GM18499 (cell line): Measurements from ENCODE around the gene POU2AF3.

Source experiments
- ATAC-seq: cut with Tn5 transposase; IDR thresholded peaks from one replicate; pipeline ENCODE4 v1.9.1; 2021; ENCODE audit warnings: moderate number of reproducible peaks; ENCODE audit not compliant: insufficient read depth, unreplicated experiment

The POU2AF3 gene

GRCh38 chr11:111324277-111324720 is 26.0 kb downstream of the POU2AF3 start:
- ATAC-seq: no peak

DNA sequence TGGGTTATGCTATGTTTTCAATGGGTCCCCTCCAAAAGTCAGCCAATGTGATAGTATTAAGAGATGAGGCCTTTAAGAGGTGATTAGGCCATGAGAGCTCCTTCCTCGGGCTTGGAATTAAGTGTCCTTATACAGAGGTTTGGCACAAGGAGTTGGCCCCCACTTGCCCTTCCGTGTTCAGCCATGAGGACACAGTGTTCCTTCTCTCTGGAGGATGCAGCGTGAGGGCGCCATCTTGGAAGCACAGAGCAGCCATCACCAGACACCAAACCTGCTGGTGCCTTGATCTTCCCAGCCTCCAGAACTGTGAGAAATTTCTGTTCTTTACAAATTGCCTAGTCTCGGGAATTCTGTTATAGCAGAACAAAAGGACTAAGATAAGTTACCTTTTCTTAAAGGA is 26.9 kb downstream of the POU2AF3 start:
- ATAC-seq: no peak

DNA sequence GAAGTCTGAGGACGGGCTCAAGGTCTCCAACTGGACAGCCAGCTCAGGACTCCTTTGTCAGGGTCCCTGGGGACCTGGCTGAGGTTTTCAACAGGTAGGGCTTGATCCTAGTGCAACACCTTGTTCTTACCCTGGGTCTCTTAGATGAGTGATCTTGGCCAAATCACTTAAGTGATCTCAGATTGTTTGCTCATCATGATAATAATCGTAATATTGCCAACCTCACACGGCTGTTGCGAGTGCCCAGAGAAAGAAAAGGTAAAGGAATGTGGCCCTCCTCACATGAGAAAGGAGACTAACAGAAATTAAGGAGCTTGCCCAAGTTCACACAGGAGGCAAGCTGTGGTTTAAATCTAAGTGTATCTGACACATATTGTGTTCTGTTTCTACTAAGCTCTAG is 28.5 kb downstream of the POU2AF3 start:
- ATAC-seq: no peak

DNA sequence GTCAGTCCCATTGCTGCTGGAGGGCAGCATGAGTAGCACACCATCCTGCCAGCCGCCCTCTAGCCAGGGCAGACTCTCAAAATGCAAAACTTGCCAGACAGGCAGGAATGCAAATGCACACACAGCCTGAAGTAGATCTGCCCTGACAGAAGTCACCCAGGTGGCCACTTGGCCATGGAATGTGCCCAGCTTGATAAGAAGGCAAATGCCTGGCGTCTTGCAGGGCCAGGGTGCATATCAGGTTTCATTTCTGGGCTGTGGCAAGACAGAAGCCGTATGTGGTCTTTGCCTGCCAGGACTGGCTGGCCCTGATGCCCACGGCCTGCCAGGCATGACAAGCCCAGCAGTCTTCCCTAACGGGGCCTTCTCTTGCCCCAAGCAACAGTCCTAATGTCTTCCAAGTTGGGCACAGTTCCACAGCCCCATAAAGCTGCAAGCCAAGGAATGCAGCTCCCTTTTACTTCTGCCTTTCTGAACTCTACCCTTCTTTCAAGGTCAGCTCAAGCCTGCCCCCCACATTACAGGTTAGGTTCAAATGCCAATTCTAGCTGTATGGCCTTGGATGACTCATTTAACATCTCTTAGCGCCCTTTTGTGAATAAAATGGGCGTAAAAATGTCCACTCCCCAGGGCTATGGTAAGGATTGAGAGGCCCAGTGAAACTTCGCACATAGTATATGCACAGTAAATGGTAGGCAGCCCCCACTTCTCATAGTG is 29.7 kb downstream of the POU2AF3 start:
- no peak for ATAC-seq

GRCh38 chr11:111329306-111330204 is 31.2 kb downstream of the POU2AF3 start:
- ATAC-seq: no peak

- ATAC-seq: no peak
Measured at GRCh38 chr11:111330234-111330893, 32.0 kb downstream of the POU2AF3 start.

DNA sequence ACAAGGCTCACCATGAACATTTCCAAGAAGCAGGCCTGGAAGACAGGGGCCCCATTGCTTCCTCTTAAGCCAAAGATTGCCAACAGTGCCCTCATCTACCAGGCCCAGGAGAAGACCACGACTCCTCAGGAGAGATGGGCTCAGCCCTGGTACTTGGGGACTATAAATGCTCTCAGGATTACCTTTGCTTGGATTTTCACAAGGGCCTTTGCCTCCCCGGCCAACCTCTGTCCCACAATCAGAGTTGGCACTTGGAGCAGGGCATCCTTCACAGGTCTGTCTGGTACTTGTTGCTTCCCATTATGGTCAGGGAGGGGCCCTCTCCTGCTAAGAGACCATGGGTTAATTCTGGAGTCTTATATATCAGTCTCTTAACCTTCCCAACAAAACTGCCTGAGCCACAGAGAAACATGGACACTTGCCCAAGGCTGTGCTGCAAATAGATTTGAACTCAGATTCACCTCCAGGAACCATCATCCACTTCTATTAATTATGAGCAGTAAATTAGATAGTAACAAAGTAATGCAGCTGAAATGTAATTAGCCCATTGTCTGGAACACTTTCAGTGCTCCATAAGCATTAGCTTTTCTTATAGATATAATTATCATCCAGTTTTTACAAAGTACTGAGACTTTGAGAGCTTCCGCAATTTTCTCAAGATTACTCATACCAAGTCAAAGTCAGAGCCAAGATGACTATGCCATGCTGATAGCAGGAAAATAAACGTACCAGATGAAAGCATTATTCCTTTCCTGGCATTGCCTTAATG is 33.5 kb downstream of the POU2AF3 start:
- no peak for ATAC-seq

GRCh38 chr11:111334532-111335502 is 36.5 kb downstream of the POU2AF3 start:
- ATAC-seq: no peak

DNA sequence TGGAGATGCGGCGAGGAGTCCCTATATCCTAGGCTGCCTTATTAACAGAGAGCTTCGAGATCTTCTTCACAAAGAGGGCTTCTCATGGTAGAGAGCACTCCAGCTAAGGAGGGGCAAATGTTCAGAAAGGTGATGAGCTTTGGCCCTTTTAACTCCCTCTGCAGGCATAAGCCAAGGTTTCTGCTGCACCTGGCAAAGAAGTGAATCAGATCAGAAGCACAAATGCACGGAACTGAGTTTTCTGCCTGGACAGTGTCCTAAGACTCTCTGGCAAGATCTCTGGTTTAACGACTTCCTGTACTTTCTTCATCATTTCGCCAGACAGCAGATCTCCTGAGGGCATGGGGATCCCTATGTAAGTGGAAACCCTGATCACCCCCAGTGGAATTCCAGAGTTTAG is 37.2 kb downstream of the POU2AF3 start:
- no peak for ATAC-seq

DNA sequence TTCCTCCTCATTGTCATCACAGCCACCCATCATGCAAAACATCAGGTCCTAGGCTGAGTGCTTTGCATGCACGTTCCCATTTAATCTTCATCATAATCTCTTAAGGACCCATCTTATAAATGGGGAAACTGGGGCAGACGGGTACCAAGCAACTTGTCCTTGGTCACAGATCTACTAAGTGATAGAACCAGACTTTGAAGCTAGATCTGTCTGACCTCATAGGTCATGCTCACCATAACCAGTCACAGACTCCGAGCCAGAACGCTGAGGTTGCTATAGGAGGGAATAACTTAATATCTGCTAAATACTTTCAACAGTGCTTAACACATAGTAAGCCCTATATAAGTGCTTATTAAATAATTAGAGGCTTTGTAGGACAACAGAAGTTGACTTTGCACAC is 37.7 kb downstream of the POU2AF3 start:
- ATAC-seq: no peak

GRCh38 chr11:111336582-111337256 is 38.4 kb downstream of the POU2AF3 start:
- no peak for ATAC-seq

GRCh38 chr11:111339758-111340388 is 41.5 kb downstream of the POU2AF3 start:
- ATAC-seq: no peak

DNA sequence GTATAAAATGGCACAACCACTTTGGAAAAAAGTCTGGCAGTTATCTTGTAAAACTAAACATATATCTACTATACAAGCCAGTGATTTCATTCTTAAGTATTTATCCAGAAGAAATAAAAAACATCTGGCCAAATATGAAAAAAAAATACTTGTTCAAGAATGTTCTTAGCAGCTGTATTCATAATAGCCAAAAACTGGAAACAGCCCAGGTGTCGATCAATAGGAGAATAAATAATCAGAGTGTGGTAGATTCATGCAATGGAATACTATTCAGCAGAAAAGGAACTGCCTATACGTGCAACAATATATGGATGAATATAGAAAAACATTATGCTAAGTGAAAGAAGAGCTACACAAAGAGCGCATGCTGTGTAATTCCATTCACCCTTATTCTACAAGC is 44.0 kb downstream of the POU2AF3 start:
- ATAC-seq: no peak

DNA sequence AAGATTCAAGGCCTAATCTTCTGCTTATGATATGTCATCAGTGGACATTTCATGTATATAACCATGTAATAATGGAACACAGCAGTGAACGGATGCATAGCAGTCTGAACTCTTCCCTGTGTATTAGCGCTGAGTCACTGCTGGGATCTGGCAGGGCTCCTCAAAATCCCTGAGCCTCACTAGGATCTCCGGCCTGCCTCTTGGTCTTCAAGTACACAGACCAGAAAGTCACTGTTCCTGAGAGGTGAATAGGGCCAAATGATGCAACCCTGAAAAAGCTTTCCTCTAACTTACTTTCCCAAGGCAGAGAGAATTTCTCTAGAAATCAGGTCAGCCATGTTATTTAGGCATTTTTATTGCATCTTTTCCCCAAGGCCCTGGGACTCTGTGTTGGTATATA is 45.7 kb downstream of the POU2AF3 start:
- ATAC-seq: no peak

DNA sequence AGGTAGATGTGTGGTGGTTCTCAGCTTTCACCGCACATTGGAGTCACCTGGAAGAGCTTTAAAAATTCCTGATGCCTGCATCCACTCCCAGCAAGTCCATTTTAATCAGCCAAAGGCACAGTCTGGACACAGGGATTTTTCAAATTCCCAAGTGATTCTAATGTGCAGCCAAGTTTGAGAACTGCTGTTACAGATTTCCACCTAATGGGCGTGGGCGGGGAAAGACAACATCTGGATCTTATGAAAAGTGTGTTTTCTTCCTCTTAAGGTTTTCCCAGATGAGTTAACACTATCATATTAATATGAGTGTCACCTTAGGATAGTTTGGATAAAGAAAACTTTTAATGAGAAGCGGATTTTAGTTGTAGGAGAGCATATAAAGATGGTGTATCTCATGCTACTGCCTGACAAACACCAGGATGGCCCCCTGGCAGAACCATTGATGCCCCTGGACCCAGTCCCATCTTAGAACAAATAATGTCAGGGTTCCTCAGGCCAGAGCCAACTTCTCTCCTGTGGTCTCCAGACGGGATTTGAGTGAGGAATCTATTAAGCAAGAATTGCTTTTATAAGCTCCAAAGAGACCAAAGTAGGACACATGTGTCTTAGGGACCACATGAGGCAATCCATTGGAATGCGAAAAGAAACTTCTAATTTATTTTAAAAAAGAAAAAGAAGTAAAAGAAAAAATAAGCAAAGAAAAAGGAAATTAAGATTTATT is 48.8 kb downstream of the POU2AF3 start:
- ATAC-seq: no peak

GRCh38 chr11:111347723-111348115 is 49.4 kb downstream of the POU2AF3 start:
- no peak for ATAC-seq

- ATAC-seq: no peak
Measured at GRCh38 chr11:111348147-111348546, 49.8 kb downstream of the POU2AF3 start.
